NK-92 (cell line): ENCODE measurements around the gene POU2AF3.
"Not testable (repeated sequence)": the region's sequence is repeated elsewhere in the genome, so short reads cannot be mapped to it uniquely, and the experiment has no call there.

Experiments used
- DNase-seq: peaks from one replicate; lab custom pipeline; 2025; ENCODE audit not compliant: unreplicated experiment; lab: John Stamatoyannopoulos, UW

Gene POU2AF3

DNA sequence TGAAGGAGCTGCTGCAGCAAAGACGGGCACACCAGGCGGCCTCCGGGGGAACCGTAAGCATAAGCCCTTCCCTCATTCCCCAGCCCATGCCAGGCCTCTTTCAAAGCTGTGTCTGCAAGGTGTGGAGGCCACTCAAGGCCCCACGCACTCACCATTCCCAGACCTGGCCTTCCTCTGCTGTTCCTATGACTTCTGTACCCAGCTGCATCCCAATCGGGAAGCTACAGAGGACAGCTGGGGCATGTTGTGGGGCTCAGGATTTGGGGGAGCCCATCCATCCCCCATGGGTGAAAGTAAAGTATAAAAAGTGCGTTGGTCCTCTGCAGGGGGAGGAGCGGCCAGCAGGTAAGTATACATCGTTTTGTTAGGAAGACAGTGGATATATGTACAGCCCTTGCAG, 2.2 kb downstream of the POU2AF3 start:
- DNase-seq, result no peak

DNA sequence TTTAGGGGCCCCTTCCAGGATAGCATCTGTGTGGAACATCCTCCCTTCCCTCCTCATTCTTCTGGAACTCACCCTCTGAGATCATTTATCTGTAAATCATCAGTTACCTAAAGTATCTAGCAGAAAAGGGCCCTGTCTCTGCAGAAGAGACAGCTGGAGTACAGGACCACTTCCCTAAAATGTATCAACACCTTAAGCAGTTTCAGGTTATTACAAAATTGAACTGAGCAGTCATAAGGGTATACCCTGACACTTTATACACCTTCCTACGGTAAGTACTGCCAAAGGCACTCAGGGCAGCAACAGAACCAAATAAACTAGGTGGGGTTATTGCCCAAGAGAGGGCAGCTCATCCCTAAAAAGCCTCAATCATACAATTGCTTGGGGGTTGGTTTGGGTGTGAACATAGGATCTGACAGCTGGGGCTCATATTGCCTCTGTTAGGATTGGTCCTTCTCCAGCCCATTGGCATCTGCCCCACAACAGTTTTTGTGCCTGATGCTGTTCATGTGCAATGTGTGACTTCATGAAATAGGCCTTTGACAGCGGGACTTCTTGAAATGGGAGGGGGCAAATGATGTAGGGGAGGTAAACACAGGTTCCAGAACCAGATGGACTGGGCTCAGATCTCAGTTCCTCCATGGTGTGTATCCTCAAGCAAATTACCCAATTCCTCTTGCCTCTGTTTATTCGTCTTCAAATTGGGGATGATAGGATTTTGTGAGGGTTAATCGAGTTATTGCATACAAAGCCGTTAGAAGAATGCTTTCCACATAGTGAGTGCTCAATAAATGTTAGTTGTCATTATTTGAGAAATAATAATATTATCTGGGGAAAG, 2.9 kb downstream of the POU2AF3 start:
- DNase-seq, result no peak

DNA sequence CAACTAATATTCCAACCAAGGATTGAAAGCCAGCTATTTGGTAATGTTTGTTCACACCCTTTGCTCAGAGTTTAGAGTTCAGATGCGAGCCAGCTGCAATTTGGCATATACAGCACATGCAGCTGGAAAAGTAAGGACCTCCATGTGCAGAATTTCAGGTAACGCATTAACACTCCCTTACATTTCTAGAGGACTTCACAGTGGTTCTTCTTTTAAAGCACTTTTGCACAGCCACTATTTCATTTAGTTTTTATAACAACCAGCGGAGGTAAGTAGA, 3.4 kb downstream of the POU2AF3 start:
- DNase-seq, result no peak

DNA sequence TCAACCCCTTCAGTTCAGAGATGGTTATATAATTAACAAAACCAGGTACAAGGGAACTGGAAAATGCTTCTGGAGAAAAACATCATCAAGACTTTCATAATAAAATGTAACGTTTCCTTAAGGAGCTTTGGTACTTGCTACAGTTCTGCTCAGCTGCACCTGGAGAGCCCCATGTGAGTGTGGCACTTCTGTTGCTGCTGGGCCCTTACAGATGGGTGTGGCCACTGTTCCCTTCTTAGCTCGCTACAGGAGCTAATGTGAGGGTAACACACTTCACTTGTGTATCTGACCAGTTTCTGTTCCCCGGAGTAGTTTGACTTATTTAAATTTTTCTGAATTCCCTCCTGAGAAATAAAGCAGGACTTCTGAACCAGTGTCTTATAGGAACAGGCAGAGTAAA, 4.0 kb downstream of the POU2AF3 start:
- no peak for DNase-seq

DNA sequence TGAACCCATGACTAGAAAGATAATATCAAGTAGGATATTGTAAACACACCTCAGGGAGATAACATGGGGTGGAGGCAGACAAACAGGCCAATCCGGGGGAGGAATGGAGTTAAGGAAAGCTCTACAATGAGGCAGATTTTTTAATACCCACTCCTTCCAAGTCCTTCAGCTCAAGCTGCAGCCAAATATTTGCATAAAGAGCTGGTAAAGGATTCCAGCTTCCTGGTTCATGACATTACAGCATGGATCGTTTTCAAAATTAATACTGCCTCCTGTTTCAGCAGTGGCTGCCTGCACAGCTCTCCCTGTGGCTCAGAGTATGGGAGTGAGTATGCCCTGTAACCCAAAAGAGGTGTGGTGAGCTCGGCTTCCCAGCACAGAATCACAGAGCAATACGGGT, 5.1 kb downstream of the POU2AF3 start:
- no peak for DNase-seq

DNA sequence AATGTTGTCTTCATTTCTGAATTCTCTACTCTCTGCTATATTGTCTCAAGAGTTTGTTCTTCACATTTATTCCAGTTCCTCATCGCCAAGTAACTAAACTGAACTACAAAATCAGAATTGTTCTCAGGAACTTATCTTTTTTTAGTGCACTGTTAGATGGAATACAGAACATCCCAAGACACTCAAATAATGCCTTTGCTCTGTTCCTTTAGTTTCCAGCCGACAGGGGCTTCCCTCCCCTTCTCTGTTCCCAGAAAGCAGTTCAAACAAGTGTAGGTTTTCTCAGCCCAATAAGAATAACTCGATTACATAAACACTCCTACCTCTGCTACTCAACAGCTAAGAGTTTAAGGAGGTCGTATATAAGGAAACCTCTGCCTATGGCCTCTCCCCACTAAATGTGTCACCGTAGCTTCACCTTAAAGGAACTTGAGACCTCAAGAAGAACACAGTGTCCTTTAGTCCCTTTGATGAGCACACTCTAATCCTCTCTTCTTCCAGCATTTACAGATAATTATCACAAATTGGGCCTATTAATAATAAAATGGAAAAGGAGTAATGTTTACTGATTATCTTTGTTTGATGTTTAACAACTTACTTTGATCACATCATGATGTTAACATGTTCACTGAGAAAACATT, 6.9 kb downstream of the POU2AF3 start:
- DNase-seq, result no peak

DNA sequence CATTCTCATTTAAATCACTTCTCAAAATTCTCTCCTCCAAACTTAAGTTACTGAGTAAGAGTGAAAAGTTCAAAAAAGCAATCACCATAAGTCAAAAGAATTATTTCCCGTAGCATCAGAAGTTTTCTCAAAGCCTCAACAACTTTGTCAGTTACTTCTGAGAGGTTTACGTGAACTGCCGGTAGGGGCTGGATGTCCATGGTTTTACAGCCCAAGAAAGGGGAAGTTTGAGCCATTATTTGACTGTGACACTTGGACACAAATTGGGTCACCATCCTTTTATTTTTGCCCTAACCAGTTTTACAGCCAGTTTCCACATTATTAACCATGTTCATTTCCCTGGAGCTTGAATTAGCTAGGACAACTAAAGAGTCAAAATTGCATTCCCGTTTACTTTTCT, 7.5 kb downstream of the POU2AF3 start:
- no peak for DNase-seq

DNA sequence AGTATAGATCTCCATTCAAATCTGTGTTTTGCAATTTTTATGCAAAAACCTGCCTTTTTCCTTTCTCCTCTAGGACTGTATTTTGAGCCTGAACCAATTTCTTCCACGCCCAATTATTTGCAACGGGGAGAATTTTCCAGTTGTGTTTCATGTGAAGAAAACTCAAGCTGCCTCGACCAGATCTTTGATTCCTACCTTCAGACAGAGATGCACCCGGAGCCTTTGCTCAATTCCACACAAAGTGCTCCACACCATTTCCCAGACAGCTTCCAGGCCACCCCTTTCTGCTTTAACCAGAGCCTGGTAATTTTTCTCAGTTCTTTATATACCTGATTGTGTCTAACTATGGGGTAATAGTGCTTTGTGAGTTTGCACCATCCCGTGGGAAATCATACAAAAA, 8.0 kb downstream of the POU2AF3 start:
- DNase-seq, result no peak

DNA sequence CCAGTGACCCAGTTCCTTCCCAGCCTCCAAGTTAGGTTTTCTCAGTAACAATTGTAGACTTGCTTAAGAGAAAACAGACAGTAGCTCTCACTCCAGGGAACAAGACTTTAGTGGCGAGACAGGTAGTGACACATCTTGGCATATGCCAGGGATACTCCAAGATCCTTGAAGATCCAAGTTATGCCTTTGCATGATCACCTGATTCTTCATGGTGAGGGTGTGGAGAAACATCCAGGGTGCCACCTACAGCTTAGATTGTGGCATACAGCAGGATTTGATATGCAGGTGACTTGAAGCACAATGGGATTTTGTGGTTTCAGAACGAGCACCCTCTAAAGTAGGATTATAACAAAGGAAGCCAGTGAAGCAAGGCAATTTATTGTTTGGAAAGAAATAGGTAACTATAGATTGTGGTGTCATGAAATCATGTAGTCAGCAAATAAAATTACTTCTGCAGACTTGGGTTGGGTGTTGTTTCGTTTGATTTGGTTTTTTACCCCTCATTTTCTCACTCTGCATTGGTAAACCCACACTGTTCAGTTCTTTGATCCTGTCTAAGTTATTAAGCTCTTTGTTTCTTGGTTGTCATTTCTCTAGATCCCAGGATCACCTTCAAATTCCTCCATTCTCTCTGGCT, 9.2 kb downstream of the POU2AF3 start:
- no peak for DNase-seq

DNA sequence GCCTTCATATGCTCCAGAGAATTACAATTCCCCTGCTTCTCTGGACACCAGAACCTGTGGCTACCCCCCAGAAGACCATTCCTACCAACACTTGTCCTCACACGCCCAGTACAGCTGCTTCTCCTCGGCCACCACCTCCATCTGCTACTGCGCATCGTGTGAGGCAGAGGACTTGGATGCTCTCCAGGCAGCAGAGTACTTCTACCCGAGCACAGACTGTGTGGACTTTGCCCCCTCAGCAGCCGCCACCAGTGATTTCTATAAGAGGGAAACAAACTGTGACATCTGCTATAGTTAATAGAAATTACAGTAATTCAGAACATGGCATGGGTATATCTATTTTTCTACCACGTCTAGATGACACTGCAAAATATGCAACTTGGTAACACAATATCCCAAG, 9.8 kb downstream of the POU2AF3 start:
- DNase-seq, result no peak

DNA sequence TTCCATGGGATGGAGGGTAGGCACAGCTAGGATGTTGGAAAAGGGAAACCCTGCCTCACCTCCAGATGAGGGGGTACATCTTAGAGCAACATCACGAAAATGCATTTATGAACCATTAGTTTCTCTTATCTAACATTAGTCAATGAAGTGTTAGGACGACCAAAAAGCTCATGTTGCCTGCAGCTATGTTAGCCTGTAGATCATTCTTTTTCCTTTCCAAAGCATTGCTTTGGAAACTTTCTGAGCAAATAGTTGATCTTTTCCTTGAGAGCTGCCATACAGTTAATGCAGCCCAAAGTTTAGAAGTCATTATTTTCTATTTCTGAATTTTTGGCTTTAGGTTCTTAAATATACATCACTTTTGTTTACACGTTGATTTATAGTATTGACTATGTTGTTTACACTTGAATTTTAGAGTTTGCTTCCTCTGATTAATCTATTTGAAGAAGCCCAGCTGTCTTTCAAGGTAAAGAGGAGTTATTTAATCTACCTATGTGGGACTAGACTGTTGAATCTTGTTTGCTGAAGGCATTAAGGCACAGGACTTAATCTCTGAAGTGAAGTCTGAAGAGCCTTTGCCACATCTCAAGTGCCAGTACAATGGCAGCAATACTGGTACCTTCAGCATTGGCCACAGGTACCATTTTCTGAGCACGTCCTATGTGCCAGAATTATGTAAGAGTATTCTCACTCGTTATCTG, 11.0 kb downstream of the POU2AF3 start:
- DNase-seq, result no peak

DNA sequence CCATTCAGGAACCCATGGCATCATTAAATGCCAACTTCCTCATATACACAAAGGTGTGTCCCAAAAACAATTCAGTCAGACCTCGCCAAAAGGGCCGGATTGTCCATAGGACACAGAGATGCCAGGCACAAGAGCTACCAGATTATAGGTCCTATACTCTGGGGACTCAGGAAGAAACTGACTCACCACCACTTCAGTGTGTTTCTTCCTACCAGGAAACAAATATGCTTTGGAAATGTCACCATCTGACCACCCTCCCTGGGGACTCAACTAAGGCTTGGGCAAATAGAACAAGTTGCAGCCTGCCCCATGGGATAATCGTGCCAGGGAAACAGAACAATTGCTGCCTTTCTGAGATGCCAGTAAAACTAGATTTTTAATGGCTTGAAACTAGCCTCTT, 11.7 kb downstream of the POU2AF3 start:
- DNase-seq, result no peak

DNA sequence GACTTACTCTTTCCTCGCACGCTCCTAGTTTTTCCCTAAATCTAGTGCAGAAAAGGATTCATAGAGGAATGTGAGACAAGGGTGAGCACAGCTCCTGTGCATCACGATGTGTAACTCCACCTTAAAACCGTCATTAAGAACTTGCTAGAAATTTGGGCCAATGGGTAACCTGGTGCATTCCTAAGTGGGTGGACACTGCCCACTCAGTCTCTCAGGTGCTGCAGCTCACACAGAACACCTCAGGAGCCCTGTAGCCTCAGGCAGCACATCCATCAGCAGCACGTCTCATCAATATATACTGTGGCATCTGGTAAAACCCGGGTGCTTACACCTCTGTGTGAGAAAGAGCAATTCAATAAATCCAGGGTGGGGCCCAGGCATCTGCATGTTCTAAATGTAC, 12.4 kb downstream of the POU2AF3 start:
- no peak for DNase-seq

DNA sequence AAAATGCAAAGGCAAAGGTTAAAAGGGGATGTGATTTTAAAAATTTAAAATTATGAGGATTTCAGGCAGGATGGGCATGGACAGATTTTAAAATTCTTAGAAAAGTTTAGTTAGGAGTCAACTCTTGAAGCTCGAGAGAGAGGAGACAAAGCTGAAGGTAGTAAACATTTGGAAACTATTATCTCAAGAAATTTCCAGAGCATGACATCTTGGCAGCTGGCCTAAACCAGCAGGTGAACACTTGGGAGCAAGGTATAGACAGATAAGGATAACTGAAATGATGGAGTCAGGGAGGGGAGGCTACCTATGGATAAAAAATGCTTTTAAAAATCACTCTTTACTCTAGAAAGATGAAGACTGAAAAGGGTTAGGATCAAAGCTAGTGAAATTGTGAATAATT, 13.7 kb downstream of the POU2AF3 start:
- DNase-seq, result no peak

DNA sequence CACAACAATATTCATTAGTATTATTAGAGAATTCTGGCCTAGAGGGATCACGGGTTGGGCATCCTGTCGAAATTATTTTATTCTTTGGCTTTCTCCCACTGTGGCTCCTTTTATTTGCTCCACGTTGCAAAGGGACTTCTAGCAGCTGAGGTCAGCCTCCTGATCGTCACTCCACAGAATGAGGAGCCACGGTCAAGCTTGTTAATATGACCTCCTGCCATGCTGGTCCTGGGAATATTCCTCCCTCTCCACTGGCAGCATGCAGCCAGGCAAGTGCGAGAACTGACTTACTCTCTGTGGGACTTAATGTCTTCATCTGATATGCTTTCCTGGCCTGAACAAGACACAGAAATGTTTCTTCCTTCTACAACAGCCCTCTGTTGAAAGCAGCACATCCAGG, 20.9 kb downstream of the POU2AF3 start:
- no peak for DNase-seq

DNA sequence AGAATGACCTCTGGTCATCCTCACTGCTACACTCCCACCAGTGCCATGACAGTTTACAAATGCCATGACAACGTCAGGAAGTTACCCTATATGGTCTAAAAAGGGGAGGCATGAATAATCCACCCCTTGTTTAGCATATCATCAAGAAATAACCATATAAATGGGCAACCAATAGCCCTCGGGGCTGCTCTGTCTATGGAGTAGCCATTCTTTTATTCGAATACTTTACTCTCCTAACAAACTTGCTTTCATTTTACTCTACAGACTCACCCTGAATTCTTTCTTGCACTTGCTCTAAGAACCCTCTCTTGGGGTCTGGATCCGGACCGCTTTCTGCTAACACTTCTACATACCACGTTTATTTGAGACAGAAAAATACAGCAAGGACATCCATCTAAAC, 21.9 kb downstream of the POU2AF3 start:
- DNase-seq, result not testable (repeated sequence)

DNA sequence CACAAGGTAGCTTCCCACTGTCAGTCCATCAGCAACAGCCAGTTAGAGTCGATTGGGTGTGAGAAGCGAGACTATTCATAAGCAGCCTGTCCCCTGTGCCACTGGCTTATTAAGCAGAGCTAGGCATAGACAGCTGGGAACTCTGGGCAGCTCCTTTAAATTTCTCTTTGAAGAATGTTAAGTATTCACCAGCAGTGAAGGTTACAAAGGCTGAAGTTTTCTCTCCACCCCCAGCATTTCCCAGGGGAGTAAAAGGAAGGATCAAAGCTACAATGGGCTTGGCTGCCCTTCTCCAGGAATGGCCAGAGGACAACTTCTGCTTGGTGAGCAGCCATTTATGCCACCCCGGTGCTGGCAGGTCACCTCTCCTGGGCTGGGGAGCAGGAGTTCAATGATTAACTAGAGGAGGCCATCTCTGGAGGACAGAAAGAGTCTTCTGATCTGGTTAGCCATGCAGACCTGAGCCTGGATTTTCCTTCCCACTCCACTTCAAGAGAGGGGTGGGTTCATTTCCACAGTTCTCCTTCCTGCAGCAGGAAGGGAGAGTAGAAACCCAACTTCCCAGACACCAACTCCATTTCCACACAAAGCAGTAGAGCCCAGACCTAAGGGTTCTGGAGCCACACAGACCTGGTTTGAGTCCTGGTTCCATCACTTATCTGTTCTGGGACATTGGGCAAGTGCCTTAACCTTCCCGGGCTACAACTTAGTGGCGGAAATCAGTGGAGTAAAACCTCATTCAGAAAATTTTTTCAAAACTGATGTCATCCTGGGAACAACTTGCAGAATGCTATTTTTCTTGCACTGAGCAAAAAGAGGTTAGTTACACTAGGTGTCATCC, 22.6 kb downstream of the POU2AF3 start:
- no peak for DNase-seq

DNA sequence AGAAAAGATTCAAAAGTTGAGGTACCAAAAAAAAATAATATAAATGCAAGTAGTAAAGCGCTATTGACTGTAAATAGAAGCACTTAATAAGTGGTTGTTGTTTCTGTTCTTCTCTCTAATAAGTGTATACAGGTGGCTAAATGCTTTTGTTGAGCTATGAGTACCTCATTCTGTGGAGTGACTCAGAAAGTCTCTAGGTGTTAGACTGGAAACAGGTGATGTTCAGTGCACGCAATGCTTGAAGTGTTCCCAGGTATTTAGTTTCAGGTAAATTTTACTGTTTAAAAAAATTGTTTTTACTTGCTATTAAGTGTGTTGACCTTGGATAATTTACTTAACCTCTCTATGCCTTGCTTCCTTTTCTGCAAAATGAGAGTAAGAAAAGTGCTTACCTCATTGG, 24.2 kb downstream of the POU2AF3 start:
- no peak for DNase-seq

DNA sequence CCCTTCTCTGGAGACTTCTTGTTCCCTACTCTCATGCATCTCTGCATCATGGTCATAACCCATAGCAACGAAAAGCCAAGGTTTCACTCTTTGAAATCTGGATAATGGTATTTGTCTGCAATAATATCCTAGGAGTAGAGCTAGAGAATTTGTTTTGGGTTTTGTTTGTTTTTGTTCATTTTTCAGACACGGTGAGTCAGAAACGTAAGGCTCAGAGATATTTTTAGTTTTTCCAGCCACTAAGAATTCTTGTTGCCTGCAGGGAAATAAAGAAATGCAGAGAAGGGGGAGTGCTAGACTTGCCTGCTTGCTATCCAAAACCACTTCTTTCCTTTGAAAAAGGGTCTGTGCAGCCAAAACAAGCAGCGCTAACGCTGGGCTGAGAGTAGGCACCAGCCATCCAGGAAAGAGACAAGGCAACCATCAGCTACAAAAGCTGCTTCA, 26.0 kb downstream of the POU2AF3 start:
- no peak for DNase-seq

DNA sequence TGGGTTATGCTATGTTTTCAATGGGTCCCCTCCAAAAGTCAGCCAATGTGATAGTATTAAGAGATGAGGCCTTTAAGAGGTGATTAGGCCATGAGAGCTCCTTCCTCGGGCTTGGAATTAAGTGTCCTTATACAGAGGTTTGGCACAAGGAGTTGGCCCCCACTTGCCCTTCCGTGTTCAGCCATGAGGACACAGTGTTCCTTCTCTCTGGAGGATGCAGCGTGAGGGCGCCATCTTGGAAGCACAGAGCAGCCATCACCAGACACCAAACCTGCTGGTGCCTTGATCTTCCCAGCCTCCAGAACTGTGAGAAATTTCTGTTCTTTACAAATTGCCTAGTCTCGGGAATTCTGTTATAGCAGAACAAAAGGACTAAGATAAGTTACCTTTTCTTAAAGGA, 26.9 kb downstream of the POU2AF3 start:
- no peak for DNase-seq

DNA sequence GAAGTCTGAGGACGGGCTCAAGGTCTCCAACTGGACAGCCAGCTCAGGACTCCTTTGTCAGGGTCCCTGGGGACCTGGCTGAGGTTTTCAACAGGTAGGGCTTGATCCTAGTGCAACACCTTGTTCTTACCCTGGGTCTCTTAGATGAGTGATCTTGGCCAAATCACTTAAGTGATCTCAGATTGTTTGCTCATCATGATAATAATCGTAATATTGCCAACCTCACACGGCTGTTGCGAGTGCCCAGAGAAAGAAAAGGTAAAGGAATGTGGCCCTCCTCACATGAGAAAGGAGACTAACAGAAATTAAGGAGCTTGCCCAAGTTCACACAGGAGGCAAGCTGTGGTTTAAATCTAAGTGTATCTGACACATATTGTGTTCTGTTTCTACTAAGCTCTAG, 28.5 kb downstream of the POU2AF3 start:
- DNase-seq, result no peak
